ENCODE measurements around the gene RPL29.
"Not testable (repeated sequence)": the region's sequence is repeated elsewhere in the genome, so short reads cannot be mapped to it uniquely, and the experiment has no call there.

The RPL29 gene

DNA sequence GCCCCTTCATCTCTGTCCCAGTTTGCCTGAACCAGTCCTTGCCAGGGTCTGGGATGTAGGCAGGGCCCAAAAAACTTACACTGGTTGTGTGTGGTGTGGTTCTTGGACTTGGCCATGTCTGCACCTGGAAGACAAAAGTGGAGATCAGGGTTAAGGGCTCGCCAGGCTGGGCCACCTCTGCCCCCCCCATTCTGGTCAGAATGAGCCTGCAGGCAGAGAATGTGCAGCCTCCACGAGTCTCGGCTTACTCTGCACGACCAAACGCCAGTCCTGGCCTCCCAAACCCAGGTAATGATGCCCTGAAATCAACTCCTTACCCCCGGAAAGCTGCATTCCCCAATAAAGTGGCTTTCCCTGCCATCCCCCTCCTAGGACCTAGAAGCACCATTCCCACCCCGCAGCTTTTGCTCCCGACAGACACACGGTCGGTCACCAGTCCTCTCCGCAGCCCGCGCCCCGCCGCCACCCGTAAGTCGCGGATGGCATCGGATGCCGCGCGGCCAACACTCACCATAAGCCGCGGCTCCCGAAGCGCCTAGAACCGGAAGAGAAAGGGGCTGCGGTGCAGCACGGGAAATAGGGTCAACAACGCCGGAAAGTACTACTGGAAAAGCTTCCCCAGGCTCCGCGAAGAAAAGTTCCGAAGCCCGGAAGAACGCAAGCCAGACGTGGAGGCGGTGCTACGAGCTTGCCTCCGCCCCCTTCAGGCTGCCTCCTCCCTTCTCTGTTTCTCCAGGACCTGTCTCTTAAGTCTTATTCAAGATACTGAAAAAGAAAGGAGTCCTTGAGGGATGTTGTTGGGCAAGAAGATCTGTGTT is at the start of gene RPL29:
RPL29 (minus strand) TSS at position 550 of the 818 bp plus-strand sequence; CDS start at position 116, 434 bp downstream.
- DNase-seq, result peak; percentile 96

DNA sequence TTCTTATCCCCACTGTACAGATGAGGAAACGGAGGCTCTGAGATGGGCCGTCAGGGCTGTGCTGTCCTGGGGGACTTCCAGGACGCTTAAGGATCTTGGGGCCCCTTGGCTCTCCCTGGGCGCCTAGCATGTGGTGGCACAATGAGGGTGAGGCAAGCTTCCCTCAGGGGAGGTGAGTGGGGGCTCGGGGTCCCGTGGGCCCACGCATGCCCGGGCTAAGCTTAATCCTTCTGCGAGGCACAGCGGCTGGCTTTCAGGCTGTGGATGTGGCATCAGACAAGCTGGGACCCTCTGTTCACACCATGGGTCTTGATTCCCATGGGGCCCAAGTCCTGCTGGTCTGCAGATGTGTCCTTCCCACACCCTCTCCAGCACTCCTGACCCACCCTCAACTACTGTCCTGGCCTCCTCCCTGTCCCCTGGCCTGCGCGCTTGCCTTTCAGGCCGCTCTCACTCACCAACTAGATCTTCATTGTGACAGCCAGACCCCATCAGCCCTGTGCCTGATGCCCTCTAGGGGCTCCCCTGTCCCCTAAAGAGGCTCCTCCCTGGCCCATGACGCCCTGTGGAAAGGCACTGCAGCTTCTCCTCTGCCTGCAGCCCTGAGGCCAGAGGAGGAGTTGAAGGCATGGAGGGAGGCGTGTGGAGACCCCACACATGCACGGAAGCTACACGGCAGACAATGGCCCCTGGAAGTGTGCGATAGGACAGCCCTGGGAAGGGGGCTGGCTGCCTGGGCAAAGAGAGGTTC is 49.3 kb upstream of the RPL29 start:
- no peak for DNase-seq

DNA sequence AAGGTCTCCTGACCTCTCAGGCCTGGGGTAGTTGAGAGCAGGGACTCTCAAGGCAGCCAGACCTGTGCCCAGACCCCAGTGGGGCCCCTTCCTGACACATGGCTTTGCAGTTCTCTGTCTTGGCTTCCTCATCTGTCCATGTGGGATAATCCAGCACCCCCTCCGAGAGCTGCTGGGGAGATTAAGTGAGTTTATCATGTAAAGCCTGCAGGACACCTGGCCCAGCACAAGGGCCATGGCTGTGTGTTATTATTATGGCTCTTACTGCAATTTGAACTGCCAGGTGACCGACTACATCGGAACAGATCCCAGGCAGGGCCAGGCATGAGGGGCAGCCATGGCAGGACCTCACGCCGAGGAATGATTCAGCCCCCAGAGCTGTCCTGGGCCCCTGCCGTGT is 48.1 kb upstream of the RPL29 start:
- DNase-seq, result no peak

DNA sequence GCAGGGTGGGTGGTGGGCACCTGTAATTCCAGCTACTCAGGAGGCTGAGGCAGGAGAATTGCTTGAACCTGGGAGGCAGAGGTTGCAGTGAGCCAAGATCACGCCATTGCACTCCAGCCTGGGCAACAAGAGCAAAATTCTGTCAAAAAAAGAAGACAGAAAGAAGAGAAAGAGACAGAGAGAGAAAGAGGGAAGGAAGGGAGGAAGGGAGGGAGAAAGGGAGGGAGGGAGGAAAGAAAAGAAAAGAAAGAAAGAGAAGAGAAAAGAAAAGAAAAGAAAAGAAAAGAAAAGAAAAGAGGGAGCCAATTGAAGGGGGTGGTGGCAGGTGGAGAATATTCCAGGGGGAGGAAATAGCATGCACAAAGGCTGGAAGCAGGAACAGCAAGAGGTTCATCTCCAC is 47.3 kb upstream of the RPL29 start:
- not testable (repeated sequence) for DNase-seq

DNA sequence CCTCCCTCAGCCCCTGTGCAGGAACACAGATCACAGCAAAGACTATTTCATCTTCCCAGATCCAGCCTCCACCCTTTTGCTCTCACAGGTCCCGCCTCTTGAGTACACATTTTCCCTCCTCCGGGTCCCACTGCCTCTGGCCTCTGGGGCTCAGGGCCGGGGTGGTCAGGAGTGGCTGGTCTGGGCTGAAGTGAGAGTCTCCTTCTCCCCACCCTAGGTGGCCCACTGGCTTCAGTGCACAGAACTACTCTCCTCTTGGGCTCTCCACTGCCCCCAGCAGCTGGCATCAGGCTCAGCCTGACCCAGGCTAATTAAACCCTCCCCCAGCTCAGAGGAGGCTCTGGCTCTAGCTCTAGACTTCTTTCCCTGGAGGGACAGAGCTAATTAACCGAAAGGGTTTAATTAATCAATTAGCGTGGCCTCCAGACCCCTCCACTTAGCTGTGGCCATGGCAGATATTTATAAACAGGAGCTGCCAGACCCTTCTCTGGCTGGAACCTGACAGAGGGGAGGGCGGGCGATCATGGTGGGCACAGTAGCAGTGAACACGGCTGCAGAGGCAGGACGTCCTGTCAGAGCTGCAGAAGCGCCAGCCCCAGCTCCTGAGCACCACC is 45.5 kb upstream of the RPL29 start:
- peak; percentile 74 for DNase-seq

DNA sequence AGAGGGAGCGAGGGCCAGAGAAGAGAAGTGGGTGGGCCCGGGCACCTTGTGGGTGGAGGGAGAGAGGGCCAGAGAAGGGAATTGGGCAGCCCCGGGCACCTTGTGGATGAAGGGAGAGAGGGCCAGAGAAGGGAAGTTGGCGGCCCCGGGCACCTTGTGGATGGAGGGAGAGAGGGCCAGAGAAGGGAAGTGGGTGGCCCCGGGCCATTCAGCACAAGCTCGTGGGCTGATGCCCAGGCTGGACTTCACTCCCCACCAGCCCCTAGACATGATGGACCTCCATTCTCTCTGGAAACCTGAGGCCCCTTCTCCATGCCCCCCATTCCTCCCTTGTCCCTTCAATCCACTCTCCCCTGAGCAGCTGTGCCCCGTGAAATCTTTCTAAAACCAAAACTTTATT is 44.9 kb upstream of the RPL29 start:
- no peak for DNase-seq

DNA sequence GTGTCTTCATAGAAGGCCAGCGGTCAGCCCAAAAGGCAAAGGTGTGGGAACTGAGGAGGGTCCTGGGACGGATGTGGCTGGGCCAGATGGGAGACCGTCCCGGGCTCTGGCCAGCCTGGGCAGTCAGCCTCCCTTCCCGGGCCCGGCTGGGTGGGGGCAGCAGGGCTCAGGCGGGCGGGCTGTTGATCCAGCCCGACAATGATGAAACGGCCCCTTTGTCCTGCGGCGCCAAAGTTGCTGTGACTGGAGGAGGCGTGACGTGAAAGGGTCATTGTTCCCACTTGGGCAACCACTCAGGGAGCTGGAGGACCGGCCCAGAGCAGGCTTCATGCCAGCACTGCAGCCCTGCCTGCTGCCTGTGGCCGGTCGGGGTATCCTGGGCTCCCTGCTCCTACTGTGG is 44.2 kb upstream of the RPL29 start:
- peak; percentile 72 for DNase-seq

DNA sequence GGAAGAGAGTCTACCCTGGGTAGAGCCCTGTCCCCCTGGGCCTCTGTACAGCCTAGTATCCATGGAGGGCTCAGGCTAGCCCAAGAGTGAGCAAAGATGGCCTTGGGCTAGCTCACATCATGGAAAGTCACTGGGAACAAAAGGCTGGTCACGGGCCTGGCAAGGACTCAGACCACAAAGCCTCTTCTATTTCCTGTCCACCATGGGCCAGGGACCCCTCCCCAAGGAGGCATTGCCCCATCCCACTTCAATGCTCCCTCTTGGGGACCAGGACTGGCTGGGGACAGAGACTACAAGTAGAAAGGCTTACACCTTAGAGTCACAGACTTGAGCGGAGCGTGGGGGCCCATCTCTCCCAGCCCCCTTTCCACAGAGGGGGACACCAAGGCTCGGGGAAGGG is 43.7 kb upstream of the RPL29 start:
- no peak for DNase-seq

DNA sequence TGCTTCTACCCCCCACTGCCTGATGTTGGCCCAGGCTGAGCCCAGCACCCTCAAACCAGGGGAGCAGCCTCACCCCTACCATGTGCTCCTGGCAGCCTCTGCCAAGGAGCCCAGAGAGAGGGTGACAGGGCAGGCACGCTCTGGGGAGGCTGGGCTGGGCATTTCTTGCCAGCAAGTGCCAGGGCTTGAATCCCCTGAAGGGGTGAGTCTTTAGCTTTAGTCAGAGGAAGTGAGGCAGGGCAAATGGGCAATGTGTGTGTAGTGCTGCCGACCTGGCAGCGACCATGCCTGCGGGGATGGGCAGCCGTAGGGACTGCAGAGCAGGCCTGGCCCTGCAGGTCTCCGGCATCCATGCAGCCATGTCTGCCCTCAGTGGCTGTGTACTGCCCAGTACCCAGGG is 42.5 kb upstream of the RPL29 start:
- DNase-seq, result no peak

DNA sequence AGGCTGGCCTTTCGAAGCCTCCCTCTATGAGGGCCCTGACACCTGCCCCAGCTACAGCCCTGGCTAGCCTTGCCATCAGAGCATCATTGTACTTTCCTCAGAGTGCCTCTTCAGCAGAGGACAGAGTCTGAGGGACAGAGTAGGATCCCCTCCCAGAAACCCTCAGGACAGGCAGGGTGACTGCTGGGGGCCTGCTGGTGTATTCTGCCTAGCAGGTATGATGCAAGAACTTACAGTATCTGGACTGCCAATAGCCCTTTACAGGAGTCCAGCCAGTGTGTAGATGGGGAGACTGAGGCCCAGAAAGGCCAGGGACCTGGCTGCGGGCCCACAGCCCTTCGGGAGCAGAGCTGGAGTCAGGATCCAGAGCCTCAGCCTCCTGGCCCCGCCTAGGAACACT is 41.6 kb upstream of the RPL29 start:
- DNase-seq, result no peak

DNA sequence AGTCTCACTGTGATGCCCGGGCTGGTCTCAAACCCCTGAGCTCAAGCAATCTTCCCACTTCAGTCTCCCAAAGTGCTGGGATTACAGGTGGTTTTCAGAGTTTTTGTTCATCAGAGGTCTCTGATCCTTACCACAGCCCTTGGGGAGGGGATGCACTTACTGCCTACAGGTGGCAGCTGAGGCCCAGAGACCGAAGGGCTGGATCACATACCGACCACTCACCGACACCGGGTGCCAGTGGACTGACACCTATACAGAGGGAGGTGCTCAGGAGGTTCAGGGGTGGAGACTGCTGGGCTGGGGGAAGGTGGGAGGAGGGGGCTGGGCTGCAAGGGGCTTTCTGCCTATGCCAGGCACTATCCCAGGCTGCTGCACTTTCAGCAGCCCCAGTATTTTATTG is 41.1 kb upstream of the RPL29 start:
- no peak for DNase-seq

DNA sequence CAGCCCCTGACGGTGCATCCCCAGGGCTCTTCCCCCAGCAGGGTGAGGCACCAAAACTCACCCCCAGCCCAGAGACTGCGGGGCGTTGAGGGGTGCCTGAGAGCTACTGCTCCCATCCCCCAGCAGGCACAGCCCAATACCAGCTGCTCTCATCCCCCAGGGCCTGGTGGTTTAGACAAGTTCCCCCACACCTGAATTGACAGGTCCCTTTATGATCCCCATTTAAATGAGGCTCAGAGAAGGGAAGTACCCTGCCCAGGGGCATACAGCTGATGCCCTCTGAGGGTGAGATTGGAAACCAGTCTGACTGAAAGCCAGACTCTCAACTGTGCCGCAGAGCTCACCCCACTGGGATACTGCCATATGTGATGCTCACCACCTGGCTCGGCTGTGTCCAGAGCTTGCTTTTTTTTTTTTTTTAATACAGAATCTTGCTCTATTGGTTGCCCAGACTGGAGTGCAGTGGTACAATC is 40.6 kb upstream of the RPL29 start:
- no peak for DNase-seq

DNA sequence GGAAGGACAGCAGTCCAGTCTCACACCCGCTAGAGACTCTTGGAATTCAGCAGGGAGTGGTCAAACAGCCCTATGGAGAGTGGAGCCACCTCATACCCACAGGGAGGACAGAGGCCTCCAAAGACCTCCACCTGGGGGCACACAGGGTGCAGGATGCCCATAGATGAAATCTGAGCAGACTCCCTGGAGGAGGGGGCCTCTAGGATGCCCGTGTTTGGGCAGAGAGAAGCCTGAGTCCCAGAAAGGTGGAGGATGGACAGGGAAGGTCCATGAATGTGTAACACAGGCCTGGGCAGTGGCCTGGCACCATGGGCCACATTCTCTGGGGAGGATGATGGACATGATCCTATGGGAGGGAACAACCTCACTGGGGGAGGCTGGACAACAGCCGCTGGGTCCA is 39.0 kb upstream of the RPL29 start:
- no peak for DNase-seq

DNA sequence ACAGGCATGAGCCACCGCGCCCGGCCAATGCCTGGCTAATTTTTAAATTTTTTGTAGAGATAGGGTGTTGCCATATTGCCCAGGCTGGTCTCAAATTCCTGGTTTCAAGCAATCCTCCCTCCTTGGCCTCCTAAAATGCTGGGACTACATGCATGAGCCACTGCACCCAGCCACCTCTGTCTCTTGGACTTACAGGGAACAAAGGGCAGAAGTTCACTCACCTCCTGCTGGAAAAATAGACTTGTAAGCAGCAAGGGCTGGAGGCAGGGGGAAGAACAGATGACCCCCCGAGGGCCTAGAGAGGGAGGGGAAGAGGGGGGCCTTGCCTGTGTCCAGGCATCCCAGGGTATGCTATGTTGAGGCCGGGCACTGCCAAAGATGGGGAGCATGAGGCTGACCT is 38.5 kb upstream of the RPL29 start:
- DNase-seq, result no peak

DNA sequence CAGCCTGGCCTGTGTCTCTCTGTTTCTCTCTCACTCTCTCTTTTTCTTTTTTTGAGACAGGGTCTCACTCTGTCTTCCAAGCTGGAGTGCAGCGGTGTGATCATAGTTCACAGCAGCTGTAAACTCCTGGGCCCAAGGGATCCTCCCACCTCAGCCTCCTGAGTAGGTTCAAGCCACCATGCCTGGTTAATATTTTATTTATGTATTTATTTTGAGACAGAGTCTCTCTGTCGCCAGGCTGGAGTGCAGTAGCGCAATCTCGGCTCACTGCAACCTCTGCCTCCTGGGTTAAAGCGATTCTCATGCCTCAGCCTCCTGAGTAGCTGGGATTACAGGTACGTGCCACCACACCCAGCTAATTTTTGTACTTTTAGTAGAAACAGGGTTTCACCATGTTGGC is 38.1 kb upstream of the RPL29 start:
- not testable (repeated sequence) for DNase-seq

DNA sequence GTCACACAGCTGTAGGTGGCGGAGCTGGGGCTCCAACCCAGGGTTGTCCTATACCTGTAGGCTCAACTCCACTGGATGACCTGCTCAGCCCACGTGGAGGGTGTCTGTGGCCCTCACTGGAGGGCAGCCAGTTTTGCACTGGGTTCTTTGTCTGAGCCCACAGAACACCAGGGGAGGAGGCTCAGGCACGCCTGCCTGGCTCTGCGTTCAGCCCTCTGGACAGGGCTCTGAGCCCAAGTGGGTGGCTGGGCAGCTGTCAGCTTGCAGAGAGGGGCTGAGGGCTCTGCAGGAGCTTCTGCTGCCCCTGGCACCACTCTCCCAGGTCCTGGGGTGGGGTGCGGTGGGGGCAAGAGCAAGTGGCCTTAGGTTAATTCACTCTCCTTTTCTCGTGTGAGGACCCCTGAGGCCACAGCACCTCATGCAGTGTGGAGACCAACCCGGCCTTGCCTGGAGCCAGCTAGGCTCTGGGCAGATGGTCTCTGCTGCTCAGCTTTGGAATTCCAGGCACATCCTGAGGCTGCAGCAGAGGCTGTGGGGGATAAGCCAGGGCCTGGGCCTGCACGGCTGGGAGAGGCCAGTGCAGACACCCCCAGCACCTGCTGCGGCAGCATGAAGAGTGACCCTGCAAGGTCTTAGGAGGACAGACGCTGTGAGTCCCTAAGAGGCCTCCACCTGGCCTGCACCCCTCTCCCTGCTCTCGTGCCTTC is 37.2 kb upstream of the RPL29 start:
- DNase-seq, result no peak

DNA sequence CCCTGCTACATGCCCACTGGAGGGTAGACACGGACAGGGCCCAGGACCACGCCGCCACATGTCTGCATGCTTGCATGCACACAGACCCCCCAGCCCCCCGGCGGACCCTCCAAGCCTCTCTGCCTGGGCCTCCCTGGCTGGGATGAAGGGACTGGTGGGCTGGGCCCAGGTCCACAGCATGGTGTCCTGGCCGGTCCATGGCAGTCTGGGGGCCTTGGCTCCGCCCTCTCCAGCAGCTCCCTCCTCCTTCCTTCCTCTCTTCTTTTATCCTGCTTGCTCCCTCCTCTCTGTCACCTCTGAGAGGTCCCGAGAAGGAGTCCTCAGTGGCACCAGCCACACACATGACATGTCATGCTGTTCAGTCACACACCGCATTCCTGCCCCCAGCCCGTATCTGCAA is 36.2 kb upstream of the RPL29 start:
- no peak for DNase-seq

DNA sequence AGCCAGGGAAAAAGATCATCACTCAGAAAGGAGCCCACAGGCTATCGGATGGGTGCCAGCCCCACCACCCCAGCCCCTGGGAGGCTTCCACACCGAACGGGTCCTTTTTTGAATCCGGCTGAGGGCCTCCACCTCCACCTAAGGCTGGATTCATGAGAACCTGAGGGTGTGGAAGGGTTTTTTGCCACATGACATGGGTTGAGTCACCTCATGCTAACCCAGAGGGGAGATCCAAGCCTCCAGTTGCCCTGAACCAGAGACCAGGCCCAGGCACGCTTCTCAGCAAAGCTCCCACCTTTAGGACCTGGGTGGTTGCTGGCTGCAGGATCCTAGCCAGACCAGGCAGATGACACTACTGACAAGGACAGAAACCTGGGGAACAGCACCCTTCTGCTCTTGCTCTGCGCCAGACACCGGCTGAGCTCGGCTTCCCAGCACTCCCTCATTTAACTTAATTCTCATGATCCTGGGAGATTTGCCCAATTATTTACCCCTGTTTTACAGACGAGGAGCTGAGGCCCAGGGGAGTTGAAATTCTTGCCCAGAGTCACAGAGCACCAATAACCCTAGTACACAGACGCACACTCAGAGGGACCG is 35.1 kb upstream of the RPL29 start:
- no peak for DNase-seq

DNA sequence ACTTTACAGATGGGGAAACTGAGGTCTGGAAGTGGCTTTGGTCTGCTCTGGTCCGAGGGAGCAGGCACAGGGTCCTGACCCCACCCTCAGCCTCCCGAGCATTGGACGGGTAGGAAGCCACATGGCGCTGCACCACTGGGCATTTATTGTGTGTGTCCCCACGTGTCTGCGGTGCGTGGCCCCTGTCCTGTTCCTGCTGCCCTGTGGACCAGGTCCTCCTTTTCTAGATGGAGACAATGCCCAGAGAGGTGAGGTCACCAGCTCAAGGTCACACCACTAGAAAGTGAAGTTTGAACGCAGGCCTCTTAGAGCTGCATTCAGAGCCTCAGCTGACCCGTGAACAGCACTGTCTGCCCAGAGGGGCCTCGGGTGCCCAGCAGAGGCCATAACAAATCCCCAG is 33.8 kb upstream of the RPL29 start:
- no peak for DNase-seq

DNA sequence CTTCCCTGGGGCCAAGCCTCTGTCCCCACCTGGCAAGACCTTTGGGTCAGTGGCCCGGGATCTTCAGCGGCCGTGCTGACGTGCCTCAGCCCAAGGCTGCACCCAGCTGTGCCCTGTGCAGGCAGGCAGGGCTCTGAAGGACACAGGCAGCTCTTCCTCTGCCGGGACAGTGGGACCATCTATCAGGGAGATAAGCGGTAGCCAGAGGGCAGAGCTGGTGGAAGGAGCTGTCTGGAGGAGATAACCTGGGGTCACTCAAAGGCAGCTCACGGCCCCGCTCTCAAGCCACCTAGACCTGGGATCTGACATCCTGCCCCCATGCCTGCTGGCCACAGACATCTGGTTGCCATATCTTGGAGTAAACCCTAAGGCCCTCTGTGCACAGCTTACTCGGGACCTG is 33.4 kb upstream of the RPL29 start:
- DNase-seq, result no peak

DNA sequence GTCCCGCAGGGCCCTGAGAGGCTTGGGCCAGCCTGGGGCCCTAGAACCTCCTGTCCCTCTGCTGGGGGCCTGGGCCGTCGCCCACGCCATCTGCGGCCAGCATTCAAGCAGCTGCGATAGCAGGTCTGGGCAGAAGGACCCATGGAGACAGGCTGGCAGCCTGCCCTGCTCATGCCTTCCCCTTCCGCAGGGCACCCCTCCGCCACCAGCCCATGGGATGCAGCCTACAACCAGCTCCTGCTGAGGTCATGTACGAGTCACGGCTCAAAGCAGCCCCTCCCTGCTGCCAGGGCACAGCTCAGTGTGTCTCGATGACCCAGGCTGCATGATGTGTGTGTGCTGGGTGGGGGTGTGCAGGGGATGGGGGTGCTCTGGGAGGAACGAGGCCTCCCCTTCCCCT is 32.9 kb upstream of the RPL29 start:
- DNase-seq, result no peak

DNA sequence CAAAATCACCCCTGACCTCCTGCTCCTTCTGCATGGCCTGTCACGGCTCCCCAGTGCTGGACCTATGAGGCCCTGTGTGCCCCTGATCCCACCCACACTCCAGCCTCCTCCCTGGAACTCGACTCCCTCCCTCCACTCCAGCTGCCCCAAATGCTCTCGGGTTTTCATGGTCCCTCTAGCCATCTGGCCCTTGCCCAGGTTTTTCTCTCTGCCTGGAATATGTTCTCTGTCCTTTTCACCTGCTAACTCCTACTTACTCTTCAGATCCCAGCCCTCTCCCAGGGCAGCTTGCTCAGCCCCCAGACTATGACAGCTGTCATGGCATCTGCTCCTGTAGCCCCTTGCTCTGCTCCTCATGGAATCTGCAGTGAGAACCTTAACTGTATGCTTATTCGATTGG is 30.3 kb upstream of the RPL29 start:
- no peak for DNase-seq

DNA sequence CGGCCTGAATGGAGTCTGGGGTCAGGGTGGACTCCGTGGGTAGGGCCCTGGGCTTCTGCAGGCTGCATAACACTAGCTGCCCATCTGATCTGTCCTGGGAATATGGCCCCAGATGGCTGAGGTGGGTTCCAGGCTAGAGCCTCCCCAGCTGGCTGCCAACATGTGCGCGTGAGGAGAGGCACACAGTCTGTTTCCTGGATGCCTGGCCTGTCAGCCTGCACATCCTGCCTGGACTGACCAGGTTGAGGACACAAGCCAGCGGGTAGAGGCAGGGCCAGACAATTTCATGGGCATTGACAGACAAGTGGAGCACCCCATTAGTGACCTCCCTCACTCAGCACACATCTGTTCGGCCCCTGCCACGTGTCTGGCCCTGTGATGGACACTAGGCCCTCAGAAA is 29.8 kb upstream of the RPL29 start:
- no peak for DNase-seq
